ENCODE measurements around the gene TGM1.

TGM1 gene

DNA sequence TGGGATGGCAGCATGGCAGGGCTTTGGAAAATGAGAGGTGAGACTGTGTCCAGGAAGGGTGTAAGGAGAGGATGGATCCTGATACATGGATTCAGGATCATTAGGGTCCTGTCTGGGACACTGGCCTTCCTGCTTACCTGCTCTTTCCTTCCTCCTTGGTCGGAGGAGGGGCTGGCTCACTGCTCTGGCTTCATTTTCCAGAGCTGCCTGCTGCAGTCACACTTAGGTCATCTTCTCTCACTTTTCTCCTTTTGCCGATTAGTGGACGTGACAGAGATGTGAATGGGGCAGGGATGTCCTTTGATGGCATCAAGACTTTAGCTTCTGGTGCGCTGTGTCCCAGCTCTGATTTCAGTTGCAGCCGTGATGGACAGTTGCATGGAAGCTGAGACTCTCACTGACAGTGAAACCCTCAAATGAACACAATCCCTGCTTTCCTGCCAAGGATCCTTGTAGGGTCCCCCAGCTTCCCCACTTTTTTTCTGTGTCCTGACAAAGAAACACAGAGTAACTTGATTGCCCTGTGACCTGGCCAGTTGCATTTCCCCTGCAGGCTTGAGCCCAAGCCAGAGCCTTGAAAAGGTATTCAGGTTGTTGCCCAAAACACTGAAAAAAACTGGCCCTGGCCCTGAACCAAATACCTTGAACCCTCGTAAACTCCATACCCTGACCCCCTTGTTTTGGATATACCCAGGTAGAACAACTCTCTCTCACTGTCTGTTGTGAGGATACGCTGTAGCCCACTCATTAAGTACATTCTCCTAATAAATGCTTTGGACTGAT lies 45.6 kb upstream of the TGM1 start:
- H3K4me3 ChIP-seq (ENCODE audit: control insufficient read depth, low read depth, low read length) = no peak overlapping the region
- TF ChIP-seq, protein P1, sequence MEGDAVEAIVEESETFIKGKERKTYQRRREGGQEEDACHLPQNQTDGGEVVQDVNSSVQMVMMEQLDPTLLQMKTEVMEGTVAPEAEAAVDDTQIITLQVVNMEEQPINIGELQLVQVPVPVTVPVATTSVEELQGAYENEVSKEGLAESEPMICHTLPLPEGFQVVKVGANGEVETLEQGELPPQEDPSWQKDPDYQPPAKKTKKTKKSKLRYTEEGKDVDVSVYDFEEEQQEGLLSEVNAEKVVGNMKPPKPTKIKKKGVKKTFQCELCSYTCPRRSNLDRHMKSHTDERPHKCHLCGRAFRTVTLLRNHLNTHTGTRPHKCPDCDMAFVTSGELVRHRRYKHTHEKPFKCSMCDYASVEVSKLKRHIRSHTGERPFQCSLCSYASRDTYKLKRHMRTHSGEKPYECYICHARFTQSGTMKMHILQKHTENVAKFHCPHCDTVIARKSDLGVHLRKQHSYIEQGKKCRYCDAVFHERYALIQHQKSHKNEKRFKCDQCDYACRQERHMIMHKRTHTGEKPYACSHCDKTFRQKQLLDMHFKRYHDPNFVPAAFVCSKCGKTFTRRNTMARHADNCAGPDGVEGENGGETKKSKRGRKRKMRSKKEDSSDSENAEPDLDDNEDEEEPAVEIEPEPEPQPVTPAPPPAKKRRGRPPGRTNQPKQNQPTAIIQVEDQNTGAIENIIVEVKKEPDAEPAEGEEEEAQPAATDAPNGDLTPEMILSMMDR (IDR thresholded peaks at IDR 0.05; ENCODE audit: control insufficient read depth, insufficient read depth, low read depth, low read length, missing control alignments) = no peak
- DNase-seq (ENCODE audit: low read depth) = no peak

DNA sequence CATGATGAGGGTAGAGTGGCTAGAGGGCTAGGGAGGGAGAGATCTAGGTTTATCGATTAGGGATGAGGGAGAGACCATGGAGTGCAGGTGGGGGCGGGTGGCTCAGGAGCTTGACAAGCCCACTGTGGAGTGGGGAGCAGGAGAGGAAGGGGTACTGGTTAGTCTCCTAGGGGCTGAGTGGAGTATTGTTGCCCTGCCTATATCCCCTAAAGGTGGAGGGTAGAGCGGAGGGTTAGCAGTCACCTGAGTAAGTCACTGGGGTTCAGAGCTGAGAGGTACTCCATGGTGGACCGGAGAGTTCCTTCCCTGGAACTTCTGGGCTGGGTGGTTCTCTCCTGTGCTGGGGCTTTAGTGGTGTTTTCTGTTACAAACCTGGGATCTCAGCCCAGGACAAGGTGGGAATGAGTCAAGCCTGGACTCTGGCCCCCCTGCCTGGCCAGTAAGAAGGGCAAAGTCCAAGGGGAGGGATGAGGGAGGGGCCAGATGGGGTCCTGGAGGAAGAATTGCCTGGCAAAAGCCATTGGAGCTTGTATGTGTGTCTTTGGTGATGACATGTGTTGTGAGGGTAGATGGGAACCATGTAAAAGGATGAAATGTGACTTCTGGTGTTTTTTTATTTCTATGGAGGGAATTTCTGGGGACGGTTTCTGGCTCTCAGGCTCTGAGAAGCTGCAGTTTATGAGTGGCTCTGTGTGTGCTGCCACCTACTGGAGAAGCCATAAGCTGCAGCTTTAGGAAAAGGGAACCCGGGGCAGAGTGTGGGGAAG lies 44.8 kb upstream of the TGM1 start, which contains the start of gene CIDEB:
CIDEB (minus strand) TSS at position 403 of the 767 bp plus-strand sequence; CDS start at position 284, 119 bp downstream.
- no peak for DNase-seq (ENCODE audit: low read depth)
- TF ChIP-seq, protein P1 (IDR thresholded peaks at IDR 0.05; ENCODE audit: control insufficient read depth, insufficient read depth, low read depth, low read length, missing control alignments) = peak; percentile 96

DNA sequence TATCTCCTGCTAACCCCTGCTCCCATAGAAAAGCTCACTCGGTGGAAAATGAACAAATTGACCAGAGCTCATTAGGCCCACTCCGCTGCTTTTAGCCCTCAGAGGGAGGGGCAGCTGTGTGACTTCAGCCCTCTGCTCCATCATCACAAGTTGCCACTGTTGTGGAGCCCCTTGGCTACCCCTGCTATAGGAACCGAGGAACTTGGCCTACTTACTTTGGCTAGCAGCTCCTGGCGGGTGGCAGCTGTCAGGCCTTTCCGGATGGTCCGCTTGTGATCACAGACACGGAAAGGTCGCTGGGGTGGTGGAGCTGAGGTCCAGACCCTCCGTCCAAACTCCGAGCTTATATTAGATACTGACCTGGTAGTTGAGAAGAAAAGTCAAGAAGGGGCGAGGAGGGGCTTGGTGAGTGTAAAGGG lies 44.2 kb upstream of the TGM1 start:
- H3K4me3 ChIP-seq (ENCODE audit: control insufficient read depth, low read depth, low read length) = no peak overlapping the region
- TF ChIP-seq, protein P1 (IDR thresholded peaks at IDR 0.05; ENCODE audit: control insufficient read depth, insufficient read depth, low read depth, low read length, missing control alignments) = no peak
- DNase-seq (ENCODE audit: low read depth) = no peak

More for the DNA sequence above, 44.8 kb upstream of the TGM1 start, which contains the start of gene CIDEB:
- no peak within 1 kb of the TSS for H3K4me3 ChIP-seq (ENCODE audit: control insufficient read depth, low read depth, low read length)

DNA sequence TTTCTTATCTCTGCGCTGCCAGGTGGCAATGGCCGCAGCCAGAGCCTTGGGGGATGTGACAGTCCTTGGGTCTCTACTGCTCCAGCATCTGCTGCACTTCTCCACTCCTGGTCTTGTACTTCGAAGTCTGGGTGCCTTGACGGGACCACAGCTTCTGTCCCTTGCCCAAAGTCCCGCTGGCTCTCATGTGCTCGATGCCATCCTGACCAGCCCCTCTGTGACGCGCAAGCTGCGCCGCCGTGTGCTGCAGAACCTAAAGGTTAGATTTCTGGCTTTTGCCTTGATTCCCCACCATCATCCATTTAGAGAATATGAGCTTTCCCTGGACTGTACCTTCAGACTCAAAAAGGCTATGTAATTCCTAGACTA lies 41.0 kb upstream of the TGM1 start:
- TF ChIP-seq, protein P1 (IDR thresholded peaks at IDR 0.05; ENCODE audit: control insufficient read depth, insufficient read depth, low read depth, low read length, missing control alignments) = no peak
- no peak overlapping the region for H3K4me3 ChIP-seq (ENCODE audit: control insufficient read depth, low read depth, low read length)
- DNase-seq (ENCODE audit: low read depth) = no peak

DNA sequence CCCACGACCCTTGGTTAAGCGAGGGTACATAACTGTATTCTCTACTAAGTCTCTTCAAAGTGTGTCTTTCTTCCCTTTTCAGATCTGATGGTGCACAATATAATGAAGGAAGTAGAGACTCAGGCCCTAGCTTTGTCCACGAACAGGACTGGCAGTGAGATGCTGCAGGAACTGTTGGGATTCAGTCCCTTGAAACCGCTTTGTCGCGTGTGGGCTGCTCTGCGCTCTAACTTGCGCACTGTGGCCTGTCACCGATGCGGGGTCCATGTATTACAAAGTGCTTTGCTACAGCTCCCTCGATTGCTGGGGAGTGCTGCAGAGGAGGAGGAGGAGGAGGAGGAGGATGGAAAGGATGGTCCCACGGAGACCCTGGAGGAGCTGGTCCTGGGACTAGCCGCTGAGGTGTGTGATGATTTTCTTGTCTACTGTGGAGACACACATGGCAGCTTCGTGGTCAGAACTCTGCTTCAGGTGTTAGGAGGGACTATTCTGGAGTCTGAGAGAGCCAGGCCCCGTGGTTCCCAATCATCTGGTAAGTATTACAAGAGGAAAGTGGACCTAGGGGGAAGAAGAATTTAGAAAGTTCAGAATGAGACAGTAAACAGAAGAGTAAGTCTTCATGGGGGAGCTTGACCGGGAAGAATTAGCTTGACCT lies 37.5 kb upstream of the TGM1 start:
- TF ChIP-seq, protein P1 (IDR thresholded peaks at IDR 0.05; ENCODE audit: control insufficient read depth, insufficient read depth, low read depth, low read length, missing control alignments) = no peak

More for the DNA sequence above, 37.5 kb upstream of the TGM1 start:
- DNase-seq (ENCODE audit: low read depth) = no peak
- peak overlapping the region; percentile 70 for H3K4me3 ChIP-seq (ENCODE audit: control insufficient read depth, low read depth, low read length)

Measured in AG09309 (cell line).